DMS79 treated with DMSO at 0.1 percent for 48 hours (cell line): ENCODE results near the gene INHBE.
"Not testable (repeated sequence)": the region's sequence is repeated elsewhere in the genome, so short reads cannot be mapped to it uniquely, and the experiment has no call there.

Experiments used
- DNase-seq: peaks from one replicate; lab custom pipeline; 2025; lab: John Stamatoyannopoulos, UW

INHBE gene

DNA sequence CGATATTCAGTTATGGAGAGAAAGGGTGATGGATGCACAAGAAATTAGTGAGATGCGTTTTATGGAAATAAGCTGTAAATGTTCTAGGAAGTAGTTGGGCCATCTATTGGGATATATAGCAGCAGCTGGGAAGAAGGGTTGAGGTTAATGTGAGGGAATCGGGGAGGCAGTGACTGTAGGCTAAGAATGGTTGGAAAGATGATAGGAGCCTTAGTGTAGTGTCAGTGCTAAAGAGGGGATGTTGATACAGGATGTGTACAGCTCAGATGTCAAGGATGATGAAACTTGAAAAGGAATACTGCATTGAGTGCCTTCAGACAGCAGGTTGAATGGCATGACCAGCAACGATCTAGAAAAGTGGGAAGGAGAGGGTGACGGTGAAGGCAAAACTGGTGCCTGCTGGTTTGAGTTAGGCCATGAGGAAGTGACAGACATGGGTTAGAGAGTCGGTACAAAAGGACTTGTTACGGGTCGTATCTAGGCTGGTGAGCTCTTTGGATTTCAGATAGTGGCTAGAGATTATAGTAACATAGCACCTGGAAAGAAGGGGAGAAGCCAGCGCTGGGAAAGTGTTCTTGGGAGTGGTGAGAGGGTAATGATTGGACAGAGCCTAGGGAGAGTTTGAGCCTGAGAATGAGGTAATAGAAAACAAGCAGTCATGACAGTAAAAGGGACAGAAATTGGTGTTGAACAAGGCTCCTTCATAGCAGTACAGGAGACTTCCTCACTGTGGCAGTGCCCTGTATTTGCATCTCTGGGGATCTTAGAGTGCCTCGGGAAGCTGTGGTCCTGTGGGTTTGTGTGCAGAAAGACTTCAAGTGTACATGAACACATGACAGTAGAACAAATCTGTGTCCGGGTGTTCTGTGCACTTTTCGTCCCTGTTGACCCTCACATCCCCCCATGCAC lies 42.4 kb downstream of the INHBE start:
- DNase-seq = no peak

- no peak for DNase-seq
Observed at GRCh38 chr12:57498132-57498502, 43.0 kb downstream of the INHBE start.

GRCh38 chr12:57498571-57498970 lies 43.5 kb downstream of the INHBE start:
- no peak for DNase-seq

- no peak for DNase-seq
Observed at GRCh38 chr12:57500213-57500612, 45.1 kb downstream of the INHBE start.

- not testable (repeated sequence) for DNase-seq
Observed at GRCh38 chr12:57502311-57502969, 47.3 kb downstream of the INHBE start.

DNA sequence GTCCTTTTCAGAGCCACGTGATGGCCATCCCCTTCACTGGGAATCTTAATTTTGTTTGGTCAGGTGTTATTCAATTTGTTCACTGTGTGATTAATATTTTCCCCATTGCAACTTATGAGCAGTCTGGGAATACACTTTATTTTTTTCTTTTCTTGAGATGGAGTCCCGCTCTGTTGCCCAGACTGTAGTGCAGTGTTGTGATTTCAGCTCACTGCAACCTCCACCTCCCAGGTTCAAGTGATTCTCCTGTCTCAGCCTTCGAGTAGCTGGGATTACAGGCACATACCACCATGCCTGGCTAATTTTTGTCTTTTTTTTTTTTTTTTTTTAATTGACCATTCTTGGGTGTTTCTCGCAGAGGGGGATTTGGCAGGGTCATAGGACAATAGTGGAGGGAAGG lies 51.4 kb downstream of the INHBE start:
- DNase-seq = not testable (repeated sequence)
